ENCODE results near the gene SLC37A1.
"Not testable (repeated sequence)": the region's sequence is repeated elsewhere in the genome, so short reads cannot be mapped to it uniquely, and the experiment has no call there.

SLC37A1 gene

GRCh38 chr21:42624095-42624790, 110.6 kb downstream of the SLC37A1 start:
- Histone ChIP-seq H3K27ac (no peak overlapping the region), H3K27me3 (replicated peaks) (peaks cover 4% of the 10 kb centered on the region), H3K4me3 (ENCODE audit: low read depth, low read length) (no peak overlapping the region), H3K36me3 (replicated peaks) (no peaks in the 10 kb centered on the region)
- DNase-seq: no peak
- in situ Hi-C loops (cut with HindIII; ENCODE audit: low pct_ligation_motif_present, low sequenced_read_pairs): no loop called here
- no peak for TF ChIP-seq CTCF (IDR thresholded peaks at IDR 0.05; ENCODE audit: low read depth, low read length, missing control alignments)

DNA sequence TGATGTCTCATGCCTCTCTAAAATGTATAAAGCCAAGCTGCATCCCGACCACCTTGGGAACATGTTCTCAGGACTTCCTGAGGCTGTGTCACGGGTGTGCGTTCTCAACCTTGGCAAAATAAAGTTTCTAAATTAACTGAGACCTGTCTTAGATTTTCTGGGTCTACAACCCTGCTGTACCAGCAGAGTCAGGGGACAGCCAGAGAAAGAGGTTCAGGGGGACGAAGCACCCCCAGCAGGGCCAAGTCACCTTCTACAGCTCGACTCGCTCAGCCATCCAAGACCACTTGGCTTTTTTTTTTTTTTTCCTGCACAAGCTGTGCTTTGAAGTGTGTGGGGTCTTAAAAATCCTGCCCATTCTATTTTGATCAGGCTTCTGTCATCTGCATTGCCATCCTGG, 111.3 kb downstream of the SLC37A1 start:
- peaks cover 3% of the 10 kb centered on the region for H3K27me3 ChIP-seq (replicated peaks)
- in situ Hi-C loops (cut with HindIII; ENCODE audit: low pct_ligation_motif_present, low sequenced_read_pairs): no loop called here
- no peak for TF ChIP-seq CTCF (IDR thresholded peaks at IDR 0.05; ENCODE audit: low read depth, low read length, missing control alignments)

GRCh38 chr21:42626171-42626570, 112.5 kb downstream of the SLC37A1 start:
- no peak for TF ChIP-seq CTCF (IDR thresholded peaks at IDR 0.05; ENCODE audit: low read depth, low read length, missing control alignments)
- DNase-seq: no peak
- in situ Hi-C loops (cut with HindIII; ENCODE audit: low pct_ligation_motif_present, low sequenced_read_pairs): no loop called here
- Histone ChIP-seq H3K27me3 (replicated peaks) (peaks cover 4% of the 10 kb centered on the region), H3K36me3 (replicated peaks) (no peaks in the 10 kb centered on the region), H3K4me3 (ENCODE audit: low read depth, low read length) (no peak overlapping the region), H3K27ac (no peak overlapping the region)

More for the DNA sequence above, 111.3 kb downstream of the SLC37A1 start:
- DNase-seq: no peak
- no peak overlapping the region for H3K4me3 ChIP-seq (ENCODE audit: low read depth, low read length)
- H3K36me3 ChIP-seq (replicated peaks): no peaks in the 10 kb centered on the region
- no peak overlapping the region for H3K27ac ChIP-seq

DNA sequence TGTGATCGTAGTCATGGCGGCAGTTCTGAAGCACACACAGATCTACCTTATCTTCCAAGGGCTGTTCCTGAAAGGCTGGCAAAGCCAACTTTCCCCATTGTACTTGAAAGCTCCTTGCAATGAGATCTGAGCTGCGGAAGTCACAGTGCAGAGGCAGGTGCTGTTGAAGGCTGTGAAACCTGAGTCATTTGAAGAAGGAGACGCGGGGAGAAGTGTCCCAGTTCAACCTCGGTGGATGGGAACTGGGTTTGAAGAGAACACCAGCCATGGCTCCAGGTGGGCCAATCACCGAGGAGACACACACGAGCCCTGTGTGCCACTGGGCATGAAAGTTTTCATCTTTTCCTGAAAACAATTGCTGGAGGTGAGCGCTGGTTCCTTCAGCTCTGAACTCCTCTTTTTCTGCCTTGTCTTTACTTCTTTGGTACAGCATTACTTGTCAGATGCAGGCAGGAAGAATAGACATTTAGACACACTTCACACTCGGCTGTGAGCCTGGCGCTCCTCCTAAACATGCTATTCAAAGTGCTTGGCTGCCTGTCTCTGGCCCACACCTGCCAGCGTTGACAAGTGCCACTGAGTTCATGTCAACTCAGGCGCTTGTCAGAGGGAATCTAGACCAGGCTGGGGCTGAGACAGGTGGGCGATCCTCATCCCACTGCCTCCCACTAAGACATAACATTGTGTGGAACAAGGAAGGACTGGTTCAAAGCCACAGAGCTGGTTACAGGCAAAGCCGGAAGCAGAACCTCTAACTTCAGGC, 114.1 kb downstream of the SLC37A1 start:
- DNase-seq: no peak
- Histone ChIP-seq H3K27me3 (replicated peaks) (peaks cover 4% of the 10 kb centered on the region), H3K27ac (no peak overlapping the region), H3K36me3 (replicated peaks) (no peaks in the 10 kb centered on the region), H3K4me3 (ENCODE audit: low read depth, low read length) (no peak overlapping the region)
- in situ Hi-C loops (cut with HindIII; ENCODE audit: low pct_ligation_motif_present, low sequenced_read_pairs): no loop called here
- TF ChIP-seq CTCF (IDR thresholded peaks at IDR 0.05; ENCODE audit: low read depth, low read length, missing control alignments): no peak

- H3K36me3 ChIP-seq (replicated peaks); H3K27ac ChIP-seq; DNase-seq; H3K4me3 ChIP-seq (ENCODE audit: low read depth, low read length); H3K27me3 ChIP-seq (replicated peaks); in situ Hi-C loops (cut with HindIII; ENCODE audit: low pct_ligation_motif_present, low sequenced_read_pairs): not testable (repeated sequence)
These were observed 114.9 kb downstream of the SLC37A1 start for GRCh38 chr21:42628466-42629061.

GRCh38 chr21:42629933-42630589, 116.4 kb downstream of the SLC37A1 start:
- no peak for TF ChIP-seq CTCF (IDR thresholded peaks at IDR 0.05; ENCODE audit: low read depth, low read length, missing control alignments)
- no peak for DNase-seq
- Histone ChIP-seq H3K27ac (no peak overlapping the region), H3K36me3 (replicated peaks) (no peaks in the 10 kb centered on the region), H3K27me3 (replicated peaks) (peaks cover 4% of the 10 kb centered on the region), H3K4me3 (ENCODE audit: low read depth, low read length) (no peak overlapping the region)
- in situ Hi-C loops (cut with HindIII; ENCODE audit: low pct_ligation_motif_present, low sequenced_read_pairs): no loop called here

Data from brain microvascular endothelial cell (primary cell).